A549 (cell line): ENCODE measurements around the gene SYTL2. TPM values are rescaled to one million over a fixed set of nuclear protein-coding genes. Genes with fewer than 3 reads are reported as not detected.
A peak's percentile ranks its signal among the peaks of the same experiment; 100 is the strongest.

ENCODE experiments used
- ATAC-seq, 2 experiments: fragments of 200-7000 bp in 1 of 2; fragments of >200 bp in 1 of 2; cut with Nextera tagmentation in 1 of 2; cut with Tn5 transposase in 1 of 2; 3 replicates each; pipeline versions ENCODE4 v1.8.0 to v1.9.1; 2018 to 2020; ENCODE audit warnings: mild to moderate bottlenecking in 1 of 2, moderate library complexity in 1 of 2
- CTCF ChIA-PET: fragments of 300-600 bp; sonication (Branson Sonifier 250); formaldehyde crosslinking; extraction: SDS; loops from one replicate; lab custom pipeline; 2021; ENCODE audit warnings: antibody characterized with exemption, inconsistent platforms; lab: Yijun Ruan, JAX
- POLR2A ChIA-PET: fragments of 350-600 bp; formaldehyde crosslinking; extraction: SDS; loops from one replicate; lab custom pipeline; 2021; ENCODE audit warnings: antibody characterized with exemption, inconsistent platforms; lab: Yijun Ruan, JAX
- DNase-seq, 2 experiments: peaks; one replicate each; pipeline versions ENCODE4 v3.0.0 to v3.0.0-alpha.2; 2011 to 2016; ENCODE audit warnings: low read depth in 1 of 2, low spot score in 1 of 2
- FAIRE-seq: peaks from 2 replicates; lab custom pipeline; 2011; peaks lifted over from hg19 to GRCh38; lab: Jason Lieb, UNC
- H3K27ac ChIP-seq, 2 experiments: fragments of >200 bp; sonication (Bioruptor Twin); formaldehyde crosslinking; 3 replicates each; pipeline ENCODE4 v1.5.1; 2016 to 2017
- H3K4me1 ChIP-seq: fragments of >200 bp; sonication (Bioruptor Twin); formaldehyde crosslinking; 3 replicates; pipeline ENCODE4 v1.6.1; 2016
- H3K4me2 ChIP-seq: fragments of >200 bp; sonication (Bioruptor Twin); formaldehyde crosslinking; 3 replicates; pipeline ENCODE4 v1.6.1; 2016
- H3K4me3 ChIP-seq: fragments of >200 bp; sonication (Bioruptor Twin); formaldehyde crosslinking; 3 replicates; pipeline ENCODE4 v1.5.1; 2016
- H3K9me3 ChIP-seq: fragments of >200 bp; sonication (Bioruptor Twin); formaldehyde crosslinking; 3 replicates; pipeline ENCODE4 v1.6.1; 2016
- ATOH8 ChIP-seq: fragments of 250-450 bp; sonication (Bioruptor Pico); IDR thresholded peaks from 2 replicates; pipeline ENCODE4 v1.5.0; 2020; ENCODE audit warnings: low read depth, mild to moderate bottlenecking, moderate library complexity
- BCL3 ChIP-seq: fragments of >200 bp; sonication (Bioruptor Twin); formaldehyde crosslinking; IDR thresholded peaks from 3 replicates; pipeline ENCODE4 v1.6.1; 2016
- CBX2 ChIP-seq: fragments of 200-600 bp; sonication (generic); IDR thresholded peaks from 2 replicates; pipeline ENCODE4 v1.6.1; 2016; ENCODE audit warnings: low read depth, mild to moderate bottlenecking, borderline replicate concordance
- CEBPB ChIP-seq, 2 experiments: fragments of >200 bp in 1 of 2; sonication (Bioruptor Twin) in 1 of 2; formaldehyde crosslinking in 1 of 2; IDR thresholded peaks; 2 replicates each; pipeline ENCODE4 v1.6.1; 2012 to 2016
- CHD2 ChIP-seq: fragments of 150-350 bp; IDR thresholded peaks from 2 replicates; pipeline ENCODE4 v1.6.1; 2014; ENCODE audit warnings: low read length; ENCODE audit not compliant: partially characterized antibody
- EHMT2 ChIP-seq: fragments of 200-600 bp; sonication (generic); IDR thresholded peaks from 2 replicates; pipeline ENCODE4 v1.6.1; 2016; ENCODE audit warnings: antibody characterized with exemption, low read depth, mild to moderate bottlenecking, moderate library complexity
- EP300 ChIP-seq, 2 experiments: fragments of >200 bp; sonication (Bioruptor Twin); formaldehyde crosslinking; IDR thresholded peaks; 2 replicates in 1 of 2; 3 replicates in 1 of 2; pipeline ENCODE4 v1.6.1; 2016 to 2017
- FOSL2 ChIP-seq, 2 experiments: fragments of 450-650 bp in 1 of 2; fragments of >200 bp in 1 of 2; sonication (Bioruptor Twin) in 1 of 2; formaldehyde crosslinking; IDR thresholded peaks; 2 replicates each; pipeline versions ENCODE4 v1.5.0 to v1.6.1; 2016 to 2020; ENCODE audit warnings: mild to moderate bottlenecking in 1 of 2, moderate library complexity in 1 of 2
- FOXS1 ChIP-seq: fragments of 250-450 bp; sonication (Bioruptor Pico); IDR thresholded peaks from 2 replicates; pipeline ENCODE4 v1.5.0; 2020; ENCODE audit warnings: mild to moderate bottlenecking, moderate library complexity
- HDAC2 ChIP-seq: fragments of 200-600 bp; sonication (generic); IDR thresholded peaks from 2 replicates; pipeline ENCODE4 v1.6.1; 2016
- JUN ChIP-seq, 2 experiments: fragments of >200 bp; sonication (Bioruptor Twin); formaldehyde crosslinking; IDR thresholded peaks; 2 replicates in 1 of 2; 3 replicates in 1 of 2; pipeline ENCODE4 v1.6.1; 2016 to 2017
- JUNB ChIP-seq: fragments of >200 bp; sonication (Bioruptor Twin); formaldehyde crosslinking; IDR thresholded peaks from 2 replicates; pipeline ENCODE4 v1.6.1; 2016
- MAFK ChIP-seq: fragments of 450-650 bp; IDR thresholded peaks from 2 replicates; pipeline ENCODE4 v1.6.1; 2014; ENCODE audit not compliant: partially characterized antibody
- MAX ChIP-seq: IDR thresholded peaks from 2 replicates; pipeline ENCODE4 v1.6.1; 2012
- MYC ChIP-seq: IDR thresholded peaks from 2 replicates; pipeline ENCODE4 v1.6.1; 2012; ENCODE audit warnings: mild to moderate bottlenecking, inconsistent platforms, low read length, improper control_type of control experiment, borderline replicate concordance
- PHF8 ChIP-seq: fragments of 200-600 bp; sonication (generic); IDR thresholded peaks from 2 replicates; pipeline ENCODE4 v1.6.1; 2016; ENCODE audit warnings: low read depth, mild to moderate bottlenecking, antibody characterized with exemption, moderate library complexity, borderline replicate concordance
- POLR2A ChIP-seq: IDR thresholded peaks from 2 replicates; pipeline ENCODE4 v1.6.1; 2012; ENCODE audit warnings: mild to moderate bottlenecking, low read length
- RCOR1 ChIP-seq: fragments of 150-350 bp; IDR thresholded peaks from 2 replicates; pipeline ENCODE4 v1.6.1; 2014; ENCODE audit warnings: antibody characterized with exemption, low read length, low read depth
- RNF2 ChIP-seq: fragments of 200-600 bp; sonication (generic); IDR thresholded peaks from 2 replicates; pipeline ENCODE4 v1.6.1; 2016; ENCODE audit warnings: low read depth, mild to moderate bottlenecking, antibody characterized with exemption, moderate library complexity, borderline replicate concordance
- WGBS: methylation state at CpG from one replicate; pipeline ENCODE4 v1.1.6; 2017; ENCODE audit errors: missing lambda C conversion rate; 5-methylcytosine and 5-hydroxymethylcytosine counted together
- polyA plus RNA-seq, 4 experiments: library from polyadenylated mRNA; depleted of rRNA in 3 of 4; stranded (reverse); fragments of >200 nt; fragmentation: RNase III in 1 of 4; extraction: RNeasy Plus Mini Kit Qiagen cat#74134 plus additional on column Dnase treatment in 1 of 4; gene quantifications; 2 replicates in 3 of 4; 3 replicates in 1 of 4; pipeline ENCODE4 v1.2.3, GENCODE V29; 2011 to 2017

SYTL2 gene
- polyA plus RNA-seq, 2 of the 4 experiments (the other 2 are of a cell fraction): 11.6 to 34.2 TPM

GRCh38 chr11:85725510-85726258, 85.3 kb downstream of the SYTL2 start:
- peak overlapping the region; percentile 20; the same call in 2 of the 3 replicates for H3K4me2 ChIP-seq
- H3K9me3 ChIP-seq: peaks cover 18% of the 10 kb centered on the region
- H3K4me3 ChIP-seq: no peak overlapping the region
- H3K4me1 ChIP-seq: peaks cover 16% of the 10 kb centered on the region
- POLR2A ChIA-PET: no interaction called here
- DNase-seq (peak; percentile 41 to 78), FAIRE-seq (peak; percentile 59), ATAC-seq (peak; percentile 66 to 77; a peak in 5 of 6 replicates)
- CTCF ChIA-PET: interaction anchor here (1.2 to 1.6 kb wide), 2 partner anchors 20 to 129 kb away, joined by 3 to 5 read pairs; partner anchors contain the start of gene CCDC83
- peak overlapping the region; percentile 39 to 69; a peak in 5 of 6 replicates for H3K27ac ChIP-seq
- 48% methylated on average over 3 of the region's 3 CpGs for WGBS
- TF ChIP-seq FOXS1 (CRISPR knock-in tag) (0 out of 2 replicates have a peak, but pooled peaks have one; percentile 38), JUNB (peak; percentile 69), MAX (0 out of 2 replicates have a peak, but pooled peaks have one; percentile 27), FOSL2 (IDR thresholded peaks at IDR 0.05) (peak; percentile 60; the same call in 1 of the 2 replicates), FOSL2 (CRISPR knock-in tag; IDR thresholded peaks at IDR 0.05) (peak; percentile 96), MAFK (peak; percentile 56), CHD2 (no peak), MYC (no peak)

- Histone ChIP-seq H3K4me1 (peaks cover 20% of the 10 kb centered on the region), H3K27ac (peak overlapping the region; percentile 39 to 69; a peak in 5 of 6 replicates)
- no peak for ATAC-seq
- WGBS: 81% methylated on average over 6 of the region's 6 CpGs
- TF ChIP-seq JUN (IDR thresholded peaks at IDR 0.05) (no peak), ATOH8 (CRISPR knock-in tag) (no peak), CEBPB (IDR thresholded peaks at IDR 0.05) (no peak), BCL3 (no peak), RNF2 (no peak), MYC (no peak), POLR2A (no peak), HDAC2 (no peak), EHMT2 (no peak), EP300 (IDR thresholded peaks at IDR 0.05) (no peak), RCOR1 (no peak), PHF8 (no peak), MAX (no peak), FOSL2 (IDR thresholded peaks at IDR 0.05) (no peak), FOSL2 (CRISPR knock-in tag; IDR thresholded peaks at IDR 0.05) (no peak), CBX2 (no peak)
- TF ChIP-seq, all 56 proteins: peak for 0
- no peak for DNase-seq
- Histone ChIP-seq H3K9me3 (peaks cover 18% of the 10 kb centered on the region), H3K4me3 (no peak overlapping the region), H3K4me2 (no peak overlapping the region; the same call in 2 of the 3 replicates)
- no peak for FAIRE-seq
- POLR2A ChIA-PET: no interaction called here
- CTCF ChIA-PET: interaction anchor here (1.2 to 1.6 kb wide), 2 partner anchors 20 to 130 kb away, joined by 3 to 5 read pairs; partner anchors contain the start of gene CCDC83
Observed at GRCh38 chr11:85724748-85725465, 86.0 kb downstream of the SYTL2 start.
